ENCODE results near the gene FAM107B.

DNA sequence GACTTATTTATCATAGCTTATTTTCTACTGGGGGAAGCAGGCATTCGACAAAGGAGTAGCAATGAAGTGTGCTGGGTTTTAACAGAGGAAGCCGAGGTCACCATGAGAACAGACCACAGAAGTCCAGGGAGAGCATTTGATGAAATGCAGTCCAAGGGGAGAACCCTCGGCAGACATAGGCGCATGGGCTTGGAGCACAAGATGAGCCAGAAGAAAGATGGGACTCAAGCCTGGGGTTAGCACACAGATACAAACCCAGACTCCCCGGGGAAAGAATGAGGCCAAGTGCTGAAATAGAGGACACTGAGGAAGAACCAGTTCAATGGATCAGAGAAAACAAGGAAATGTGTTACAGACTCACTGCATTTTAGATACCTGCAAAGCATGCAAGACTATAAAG, 209.5 kb downstream of the FAM107B start:
- TF ChIP-seq RAD21 (IDR thresholded peaks at IDR 0.05; ENCODE audit: low read depth) (no peak), SP1 (IDR thresholded peaks at IDR 0.05; ENCODE audit: low read depth) (no peak), EZH2 (IDR thresholded peaks at IDR 0.05) (no peak), POLR2A (IDR thresholded peaks at IDR 0.05; ENCODE audit: borderline replicate concordance, extremely low read depth, insufficient read depth, insufficient read length) (no peak), POLR2AphosphoS5 (IDR thresholded peaks at IDR 0.05; ENCODE audit: low read depth, low read length) (no peak), EZH2phosphoT487 (IDR thresholded peaks at IDR 0.05; ENCODE audit: borderline replicate concordance) (no peak), SRF (IDR thresholded peaks at IDR 0.05; ENCODE audit: low read depth) (no peak), JUND (IDR thresholded peaks at IDR 0.05) (no peak), SIN3A (IDR thresholded peaks at IDR 0.05; ENCODE audit: low read depth) (no peak), YY1 (IDR thresholded peaks at IDR 0.05; ENCODE audit: extremely low read depth, insufficient replicate concordance, low read depth, low read length) (no peak)
- TF ChIP-seq, protein P1, sequence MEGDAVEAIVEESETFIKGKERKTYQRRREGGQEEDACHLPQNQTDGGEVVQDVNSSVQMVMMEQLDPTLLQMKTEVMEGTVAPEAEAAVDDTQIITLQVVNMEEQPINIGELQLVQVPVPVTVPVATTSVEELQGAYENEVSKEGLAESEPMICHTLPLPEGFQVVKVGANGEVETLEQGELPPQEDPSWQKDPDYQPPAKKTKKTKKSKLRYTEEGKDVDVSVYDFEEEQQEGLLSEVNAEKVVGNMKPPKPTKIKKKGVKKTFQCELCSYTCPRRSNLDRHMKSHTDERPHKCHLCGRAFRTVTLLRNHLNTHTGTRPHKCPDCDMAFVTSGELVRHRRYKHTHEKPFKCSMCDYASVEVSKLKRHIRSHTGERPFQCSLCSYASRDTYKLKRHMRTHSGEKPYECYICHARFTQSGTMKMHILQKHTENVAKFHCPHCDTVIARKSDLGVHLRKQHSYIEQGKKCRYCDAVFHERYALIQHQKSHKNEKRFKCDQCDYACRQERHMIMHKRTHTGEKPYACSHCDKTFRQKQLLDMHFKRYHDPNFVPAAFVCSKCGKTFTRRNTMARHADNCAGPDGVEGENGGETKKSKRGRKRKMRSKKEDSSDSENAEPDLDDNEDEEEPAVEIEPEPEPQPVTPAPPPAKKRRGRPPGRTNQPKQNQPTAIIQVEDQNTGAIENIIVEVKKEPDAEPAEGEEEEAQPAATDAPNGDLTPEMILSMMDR (IDR thresholded peaks at IDR 0.05 in 2 of 3, conservative IDR thresholded peaks at IDR 0.05 in 1 of 3; ENCODE audit: borderline replicate concordance in 1 of 3, insufficient read depth in 1 of 3, low read depth in 2 of 3, low read length in 2 of 3): no peak
- TF ChIP-seq, protein P2, sequence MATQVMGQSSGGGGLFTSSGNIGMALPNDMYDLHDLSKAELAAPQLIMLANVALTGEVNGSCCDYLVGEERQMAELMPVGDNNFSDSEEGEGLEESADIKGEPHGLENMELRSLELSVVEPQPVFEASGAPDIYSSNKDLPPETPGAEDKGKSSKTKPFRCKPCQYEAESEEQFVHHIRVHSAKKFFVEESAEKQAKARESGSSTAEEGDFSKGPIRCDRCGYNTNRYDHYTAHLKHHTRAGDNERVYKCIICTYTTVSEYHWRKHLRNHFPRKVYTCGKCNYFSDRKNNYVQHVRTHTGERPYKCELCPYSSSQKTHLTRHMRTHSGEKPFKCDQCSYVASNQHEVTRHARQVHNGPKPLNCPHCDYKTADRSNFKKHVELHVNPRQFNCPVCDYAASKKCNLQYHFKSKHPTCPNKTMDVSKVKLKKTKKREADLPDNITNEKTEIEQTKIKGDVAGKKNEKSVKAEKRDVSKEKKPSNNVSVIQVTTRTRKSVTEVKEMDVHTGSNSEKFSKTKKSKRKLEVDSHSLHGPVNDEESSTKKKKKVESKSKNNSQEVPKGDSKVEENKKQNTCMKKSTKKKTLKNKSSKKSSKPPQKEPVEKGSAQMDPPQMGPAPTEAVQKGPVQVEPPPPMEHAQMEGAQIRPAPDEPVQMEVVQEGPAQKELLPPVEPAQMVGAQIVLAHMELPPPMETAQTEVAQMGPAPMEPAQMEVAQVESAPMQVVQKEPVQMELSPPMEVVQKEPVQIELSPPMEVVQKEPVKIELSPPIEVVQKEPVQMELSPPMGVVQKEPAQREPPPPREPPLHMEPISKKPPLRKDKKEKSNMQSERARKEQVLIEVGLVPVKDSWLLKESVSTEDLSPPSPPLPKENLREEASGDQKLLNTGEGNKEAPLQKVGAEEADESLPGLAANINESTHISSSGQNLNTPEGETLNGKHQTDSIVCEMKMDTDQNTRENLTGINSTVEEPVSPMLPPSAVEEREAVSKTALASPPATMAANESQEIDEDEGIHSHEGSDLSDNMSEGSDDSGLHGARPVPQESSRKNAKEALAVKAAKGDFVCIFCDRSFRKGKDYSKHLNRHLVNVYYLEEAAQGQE (IDR thresholded peaks at IDR 0.05; ENCODE audit: low read depth): no peak
- TF ChIP-seq, protein P3, sequence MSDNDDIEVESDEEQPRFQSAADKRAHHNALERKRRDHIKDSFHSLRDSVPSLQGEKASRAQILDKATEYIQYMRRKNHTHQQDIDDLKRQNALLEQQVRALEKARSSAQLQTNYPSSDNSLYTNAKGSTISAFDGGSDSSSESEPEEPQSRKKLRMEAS (IDR thresholded peaks at IDR 0.05): no peak
